Measurements from ENCODE around the gene PKNOX2.
"Not testable (repeated sequence)": the region's sequence is repeated elsewhere in the genome, so short reads cannot be mapped to it uniquely, and the experiment has no call there.

The PKNOX2 gene

DNA sequence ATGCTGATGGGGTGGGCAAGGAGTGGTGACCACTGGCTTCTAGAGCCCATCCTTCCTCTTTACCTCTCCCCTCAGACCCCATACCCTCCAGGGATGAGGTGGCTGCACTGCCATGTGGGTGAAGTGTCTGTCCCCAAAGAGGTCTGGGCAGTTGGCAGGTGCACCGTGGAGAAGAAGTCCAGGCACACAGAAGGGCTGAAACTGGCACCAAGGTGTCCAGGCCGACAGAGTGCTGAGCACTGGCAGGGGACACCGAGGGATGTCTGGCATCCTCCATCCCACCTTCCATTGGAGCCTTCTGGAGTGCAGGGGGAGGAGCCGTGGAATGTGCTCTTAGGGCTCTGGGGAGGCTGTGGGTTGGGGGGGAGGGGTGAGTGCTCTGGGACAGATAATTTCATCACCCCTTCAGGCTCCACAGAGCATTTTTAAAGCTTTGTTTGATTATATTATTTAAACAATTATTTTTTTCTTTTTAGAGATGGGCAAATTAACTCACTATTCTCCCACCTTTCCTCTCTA is 37.9 kb downstream of the PKNOX2 start:
- no peak for DNase-seq (ENCODE audit: low spot score)

DNA sequence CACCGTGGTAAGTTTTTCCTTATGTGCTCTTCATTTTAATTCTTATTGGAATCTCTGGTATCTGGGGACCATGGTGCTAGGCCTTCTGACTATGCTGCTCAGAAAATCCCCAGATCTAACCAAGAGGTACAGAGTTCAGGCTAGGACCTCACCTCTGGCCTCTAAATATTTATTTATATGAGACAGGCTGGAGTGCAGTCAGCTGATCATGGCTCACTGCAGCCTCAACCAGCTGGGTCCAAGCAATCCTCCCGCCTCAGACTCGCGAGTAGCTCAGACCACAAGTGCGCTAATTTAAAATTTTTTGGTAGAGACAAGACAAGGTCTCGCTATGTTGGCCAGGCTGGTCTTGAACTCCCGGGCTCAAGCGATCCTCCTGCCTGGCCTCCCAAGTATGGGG is 38.4 kb downstream of the PKNOX2 start:
- no peak for DNase-seq (ENCODE audit: low spot score)

DNA sequence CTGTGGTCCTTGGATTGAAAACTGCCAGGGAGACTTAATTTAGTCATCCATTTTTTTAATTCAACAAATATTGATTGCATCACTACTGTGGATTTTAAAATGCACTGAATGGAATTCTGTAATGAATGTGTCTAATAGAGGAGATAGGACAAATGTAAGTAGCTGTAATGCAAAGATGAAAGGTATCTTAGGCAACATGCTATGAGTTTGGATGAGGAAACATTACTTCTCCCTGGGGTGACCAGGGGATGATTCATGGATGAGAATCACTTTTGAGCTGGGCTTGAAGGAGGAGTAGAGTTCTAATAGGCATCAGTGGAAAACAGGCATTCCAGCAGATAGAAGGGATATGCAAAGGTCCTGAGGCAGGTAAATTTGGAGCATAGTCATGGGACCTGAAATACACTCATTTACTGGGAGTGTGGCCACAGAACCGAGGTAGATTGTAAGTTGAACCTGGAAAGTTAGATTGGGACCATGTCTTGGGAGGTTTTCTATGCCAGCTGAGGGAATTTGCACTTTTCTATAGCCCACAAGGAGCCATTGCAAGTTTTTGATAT is 43.4 kb downstream of the PKNOX2 start:
- DNase-seq (ENCODE audit: low spot score), result no peak

DNA sequence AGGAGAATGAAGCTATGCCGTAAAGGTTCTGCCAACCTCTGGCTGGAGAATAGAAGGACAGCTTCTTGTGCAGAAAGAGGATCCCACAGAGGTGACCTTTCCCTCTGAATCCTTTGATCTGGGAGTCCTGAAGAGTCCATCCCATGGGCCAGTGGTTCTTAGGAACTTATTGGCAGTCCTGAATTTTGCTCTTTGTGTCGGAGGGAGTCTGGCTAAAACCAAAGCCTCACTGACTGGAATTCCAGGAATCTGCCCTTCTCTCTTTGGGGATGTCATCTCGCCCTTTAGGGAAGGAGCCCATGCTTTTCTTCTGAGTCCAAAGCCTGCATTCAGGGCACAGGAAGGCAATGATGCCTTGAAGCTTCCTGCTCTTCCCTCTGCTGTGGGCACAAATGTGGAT is 45.5 kb downstream of the PKNOX2 start:
- DNase-seq (ENCODE audit: low spot score), result no peak

DNA sequence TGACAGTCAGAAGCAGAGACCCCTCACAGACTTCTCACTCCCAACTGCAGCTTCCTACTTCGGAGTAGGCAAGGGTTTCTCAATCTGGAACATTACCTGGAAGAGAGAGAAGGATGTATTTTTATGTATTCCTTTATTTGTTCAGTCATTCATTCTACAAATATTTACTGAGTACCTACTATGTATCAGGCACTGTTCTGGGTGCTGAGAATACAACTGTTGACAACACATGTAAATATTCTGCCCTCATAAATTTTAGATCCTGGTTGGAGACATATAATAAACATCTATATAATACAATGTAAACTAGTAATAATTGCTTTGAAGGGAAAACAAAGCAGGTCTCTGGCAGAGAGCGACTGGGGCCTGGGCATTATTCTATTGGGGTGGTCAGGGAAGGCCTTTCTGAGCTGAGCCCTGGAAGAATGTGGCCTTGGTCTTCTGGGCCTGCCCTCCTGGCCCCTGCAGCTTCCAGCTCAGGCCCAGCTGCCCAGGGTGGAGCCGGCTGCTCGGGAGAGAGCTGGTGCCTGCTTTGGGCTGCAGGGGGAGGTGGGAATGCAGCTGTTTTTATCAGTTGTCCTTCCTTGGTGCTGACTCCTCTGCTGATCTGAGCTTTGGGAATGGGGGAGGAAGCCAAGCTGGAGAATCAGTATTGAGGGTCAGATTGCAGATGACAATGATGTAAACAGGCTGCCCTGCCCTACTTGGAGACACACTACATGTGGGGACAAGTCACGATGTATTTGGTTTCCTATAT is 46.8 kb downstream of the PKNOX2 start:
- no peak for DNase-seq (ENCODE audit: low spot score)

DNA sequence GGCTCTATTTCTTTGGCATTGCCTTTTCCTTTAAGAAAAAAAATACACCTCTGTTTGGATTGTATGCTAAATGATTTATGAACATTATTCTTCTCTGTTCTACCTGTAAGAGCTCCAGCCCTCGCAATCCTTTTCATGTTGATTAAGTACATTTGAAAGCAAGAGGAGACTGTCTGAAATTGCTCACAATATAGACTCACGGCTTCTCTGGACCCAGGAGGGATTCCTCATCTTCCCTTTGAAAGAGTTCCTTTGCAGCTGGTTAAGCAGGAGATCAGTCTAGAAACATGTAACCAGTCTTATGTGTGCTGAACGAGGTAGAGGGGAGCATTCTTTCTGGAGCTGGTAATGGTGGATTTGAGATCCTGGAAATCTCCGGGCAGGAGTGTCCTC is 47.4 kb downstream of the PKNOX2 start:
- DNase-seq (ENCODE audit: low spot score), result no peak

DNA sequence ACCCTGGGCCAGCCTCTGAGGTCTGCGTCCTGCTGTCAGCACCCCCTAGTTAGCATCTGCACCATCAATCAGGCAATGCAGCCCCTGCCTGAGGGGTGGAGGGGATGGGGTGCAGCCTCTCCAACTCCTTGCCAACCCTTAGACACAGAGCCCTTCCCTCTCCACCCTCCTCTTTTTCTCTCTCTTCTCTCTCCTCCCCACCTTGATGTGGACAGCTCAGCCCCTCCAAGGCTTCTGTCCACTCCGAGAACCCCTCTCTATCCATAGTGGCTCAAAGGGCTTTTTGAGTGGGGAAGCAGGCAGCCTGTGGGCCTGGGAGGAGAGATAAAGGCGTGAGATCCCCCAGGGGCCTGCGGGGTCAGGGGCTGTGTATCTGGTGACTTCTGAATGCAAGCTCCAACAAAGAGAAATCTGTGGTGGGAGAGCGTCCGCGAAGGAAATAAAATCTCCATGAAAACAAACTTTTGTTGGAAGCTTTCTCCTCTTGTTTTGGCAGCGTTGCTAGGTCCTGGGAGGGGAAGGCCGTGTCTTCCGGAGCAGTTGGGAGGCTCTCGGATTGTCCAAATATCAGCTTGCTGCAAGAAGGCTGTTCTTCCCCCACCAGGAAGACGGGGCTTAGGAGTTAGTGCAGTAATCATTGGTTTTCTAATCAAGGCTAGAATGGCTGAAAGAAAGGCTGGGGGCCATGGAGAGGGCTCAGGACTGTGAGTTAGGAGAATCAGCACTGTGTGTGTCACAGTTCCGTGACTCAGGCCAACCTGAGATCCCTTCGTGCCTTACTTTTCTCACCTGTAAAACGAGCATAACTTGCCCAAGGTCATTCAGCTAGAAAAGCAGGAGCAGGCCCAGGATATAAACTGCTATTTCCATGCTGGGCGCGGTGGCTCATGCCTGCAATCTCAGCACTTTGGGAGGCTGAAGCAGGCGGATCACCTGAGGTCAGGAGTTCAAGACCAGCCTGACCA is 50.3 kb downstream of the PKNOX2 start:
- no peak for DNase-seq (ENCODE audit: low spot score)

DNA sequence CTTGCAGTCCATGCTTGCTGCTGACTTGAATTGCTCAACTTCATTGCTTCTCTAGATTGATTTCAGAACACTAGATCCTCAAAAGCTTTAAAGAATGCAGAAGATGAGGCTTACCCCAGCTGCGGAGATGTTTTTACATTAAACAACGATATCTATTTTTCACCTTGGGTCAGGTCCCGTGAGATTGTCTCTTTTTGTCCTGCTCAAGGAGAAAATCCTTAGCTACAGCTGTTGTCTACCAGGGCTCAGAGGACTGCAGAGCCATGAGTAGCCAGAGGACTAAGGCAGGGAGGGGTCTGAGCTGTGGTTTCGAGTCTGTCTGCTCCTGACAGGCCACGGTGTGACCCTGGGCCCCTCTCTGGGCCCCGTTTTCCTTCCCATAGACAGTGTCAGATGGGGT is 51.4 kb downstream of the PKNOX2 start:
- no peak for DNase-seq (ENCODE audit: low spot score)

DNA sequence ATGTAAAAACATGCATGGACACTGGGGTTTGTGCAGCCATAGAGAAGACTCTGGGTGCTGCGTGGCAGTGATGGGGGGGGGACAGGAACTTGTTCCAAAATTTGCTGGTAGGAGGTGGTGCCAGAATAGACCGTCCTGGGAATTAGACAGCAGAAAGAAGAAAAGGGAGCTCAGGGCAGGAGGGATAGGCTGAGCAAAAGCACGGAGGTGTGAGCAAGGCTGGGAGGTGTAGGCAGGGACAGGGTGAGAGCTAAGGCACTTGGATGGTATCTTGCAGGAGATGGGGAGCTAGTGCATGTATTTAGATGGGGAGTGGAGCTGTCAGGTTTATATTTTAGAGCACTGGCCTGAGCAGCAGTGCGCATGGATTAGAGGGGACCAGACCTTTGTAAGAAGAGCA is 53.8 kb downstream of the PKNOX2 start:
- no peak for DNase-seq (ENCODE audit: low spot score)

DNA sequence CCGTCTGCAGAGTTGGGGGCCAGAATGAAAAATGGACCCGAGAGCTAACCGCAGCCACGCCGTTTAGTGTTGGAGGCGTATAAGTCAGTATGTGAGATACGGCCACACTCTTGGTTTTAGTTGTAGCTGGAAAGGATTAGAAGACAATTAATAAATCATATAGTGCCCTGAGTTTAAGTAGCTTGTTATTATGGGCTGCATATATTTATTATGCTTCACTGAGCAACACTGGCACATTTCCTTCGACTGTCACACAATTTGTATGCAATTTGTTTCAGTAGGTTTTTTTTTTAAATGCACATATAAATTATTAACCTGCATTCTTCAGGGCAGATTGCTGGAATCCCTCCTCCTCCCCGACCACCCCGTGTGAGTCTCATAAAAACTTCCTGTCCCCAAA is 56.9 kb downstream of the PKNOX2 start:
- DNase-seq (ENCODE audit: low spot score), result no peak

DNA sequence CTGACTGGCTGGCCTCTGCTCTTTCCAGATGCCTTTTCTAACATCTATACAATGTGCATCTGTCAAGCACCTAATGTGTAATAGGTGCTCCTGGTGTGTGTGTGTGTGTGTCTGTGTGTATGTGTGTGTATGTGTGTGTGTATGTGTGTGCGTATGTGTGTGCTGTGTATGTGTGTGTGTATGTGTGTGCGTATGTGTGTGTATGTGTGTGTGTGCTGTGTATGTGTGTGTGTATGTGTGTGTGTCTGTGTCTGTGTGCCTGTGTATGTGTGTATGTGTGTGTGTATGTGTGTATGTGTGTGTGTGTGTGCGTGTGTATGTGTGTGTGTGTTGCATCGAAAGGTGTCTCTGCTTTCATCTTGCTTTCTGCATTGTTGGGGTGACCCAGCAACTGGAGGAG is 57.9 kb downstream of the PKNOX2 start:
- no peak for DNase-seq (ENCODE audit: low spot score)

DNA sequence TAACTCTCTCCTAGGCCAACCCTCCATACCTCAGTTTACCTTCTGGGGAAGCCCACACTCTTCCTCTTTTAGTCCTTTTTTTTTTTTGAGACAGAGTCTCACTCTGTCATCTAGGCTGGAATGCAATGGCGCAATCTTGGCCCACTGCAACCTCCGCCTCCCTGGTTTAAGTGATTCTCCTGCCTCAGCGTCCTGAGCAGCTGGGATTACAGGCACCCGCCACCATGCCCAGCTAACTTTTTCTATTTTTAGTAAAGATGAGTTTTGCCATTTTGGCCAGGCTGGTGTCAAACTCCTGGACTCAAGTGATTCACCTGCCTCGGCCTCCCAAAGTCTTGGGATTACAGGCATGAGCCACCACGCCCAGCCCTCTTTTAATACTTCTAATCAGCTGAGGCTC is 58.6 kb downstream of the PKNOX2 start:
- DNase-seq (ENCODE audit: low spot score), result not testable (repeated sequence)

DNA sequence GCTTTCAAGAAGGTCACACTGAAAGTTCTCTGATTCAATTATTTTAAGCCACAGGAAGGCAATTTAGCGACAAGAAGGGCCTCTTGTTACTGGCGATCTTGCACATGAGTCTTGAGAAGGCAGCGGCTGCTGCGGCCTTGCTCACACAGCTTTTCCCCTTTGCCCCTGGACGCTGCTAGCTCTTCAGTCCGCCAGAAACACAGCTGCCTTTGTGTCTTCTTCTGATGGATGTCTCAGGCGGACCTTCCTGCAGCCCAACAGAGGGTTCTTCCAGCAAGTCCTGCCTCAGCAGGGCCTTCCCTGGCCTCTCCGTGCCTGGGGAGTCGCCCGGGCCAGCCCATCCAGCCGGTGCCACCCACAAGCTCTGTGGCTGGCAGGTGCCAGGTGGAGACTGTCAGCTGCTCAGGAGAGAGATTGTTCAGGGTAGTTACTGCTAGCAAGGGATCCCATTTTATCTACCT is 59.4 kb downstream of the PKNOX2 start:
- peak; percentile 16 for DNase-seq (ENCODE audit: low spot score)

DNA sequence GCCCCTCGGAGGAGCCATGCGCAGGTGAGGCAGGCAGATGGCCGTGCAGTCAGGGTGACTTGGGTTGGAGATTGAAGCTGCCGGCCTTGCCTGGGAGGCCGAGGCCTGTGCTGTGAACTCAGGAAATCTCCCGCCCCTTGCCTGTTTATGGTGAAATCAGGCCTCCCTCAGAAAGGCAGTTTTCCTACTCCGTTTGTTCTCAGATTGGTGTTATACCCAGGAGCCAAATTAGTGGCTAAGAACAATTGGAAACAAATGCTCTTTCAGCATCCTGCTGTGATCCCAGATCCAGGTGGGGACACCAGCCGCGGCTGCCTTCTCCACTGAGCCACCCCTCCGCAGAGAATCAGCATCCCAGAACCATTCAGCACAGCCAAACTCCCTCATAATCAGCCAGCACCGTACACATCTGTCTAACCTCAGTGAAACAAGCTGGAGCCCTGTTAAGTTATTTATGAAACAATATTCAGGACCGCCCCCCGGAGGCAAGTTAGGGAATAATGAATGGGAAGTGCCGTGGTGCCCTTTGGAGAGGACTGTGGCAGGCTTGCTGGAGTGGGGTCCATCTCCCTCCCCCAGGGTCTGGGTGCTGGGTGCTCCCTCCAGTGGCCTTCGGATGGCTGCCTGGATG is 60.0 kb downstream of the PKNOX2 start:
- peak; percentile 32 for DNase-seq (ENCODE audit: low spot score)

DNA sequence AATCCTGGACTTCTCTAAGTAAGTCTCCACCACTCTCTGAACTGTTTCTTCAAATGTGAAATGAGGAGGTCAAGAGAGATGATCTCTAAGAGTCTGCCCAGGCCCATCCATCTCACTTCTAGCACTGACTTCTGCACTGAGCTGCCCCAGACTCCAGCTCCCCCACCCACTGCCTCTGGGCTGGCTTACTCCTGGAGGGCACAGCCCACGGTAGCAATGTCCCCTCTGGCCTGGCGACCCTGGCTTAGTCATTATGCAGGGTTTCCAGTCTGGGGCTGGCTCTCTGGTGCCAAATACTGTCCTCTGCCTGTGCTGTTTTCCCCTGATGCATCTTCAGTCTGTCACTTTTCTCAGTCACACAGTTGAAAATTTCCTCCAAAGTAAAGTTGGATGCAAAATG is 60.9 kb downstream of the PKNOX2 start:
- no peak for DNase-seq (ENCODE audit: low spot score)

DNA sequence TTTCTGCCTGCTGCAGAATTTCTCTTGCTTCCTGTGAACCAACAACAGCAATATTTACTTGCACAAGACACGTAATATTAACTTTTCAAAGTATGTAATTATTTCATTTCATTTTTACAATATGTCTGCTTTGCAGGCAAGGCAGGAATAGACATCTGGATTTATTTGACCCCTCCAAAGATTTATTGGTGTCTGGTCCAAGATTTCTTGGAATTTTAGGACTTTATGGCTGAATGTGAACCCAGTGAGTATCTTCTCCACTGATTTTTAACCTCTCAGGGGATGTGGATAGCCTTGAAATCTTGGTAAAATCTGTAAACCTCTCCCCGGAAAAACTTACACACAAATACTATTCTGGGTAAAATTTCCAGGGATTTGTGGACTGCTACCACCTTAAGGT is 61.5 kb downstream of the PKNOX2 start:
- DNase-seq (ENCODE audit: low spot score), result no peak

DNA sequence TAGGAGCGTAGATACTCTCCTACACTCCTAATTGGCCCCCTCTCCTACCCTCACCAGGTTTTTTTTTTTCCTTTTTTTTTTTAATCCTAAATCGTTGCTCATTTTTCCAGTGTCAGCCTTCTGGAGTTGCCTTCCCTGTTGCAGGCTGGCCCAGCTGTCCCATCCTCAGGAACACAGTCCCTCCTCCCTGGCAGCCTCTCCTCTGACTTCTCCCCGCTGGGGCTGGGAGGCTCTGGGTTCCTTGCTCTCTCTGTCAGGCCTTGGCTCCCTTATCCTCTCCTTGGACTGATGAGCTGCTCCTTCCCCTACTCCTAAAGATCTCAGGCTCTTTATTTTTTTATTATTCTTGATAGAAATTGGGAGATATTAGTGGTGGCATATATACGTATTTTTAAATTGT is 62.2 kb downstream of the PKNOX2 start:
- DNase-seq (ENCODE audit: low spot score), result no peak

DNA sequence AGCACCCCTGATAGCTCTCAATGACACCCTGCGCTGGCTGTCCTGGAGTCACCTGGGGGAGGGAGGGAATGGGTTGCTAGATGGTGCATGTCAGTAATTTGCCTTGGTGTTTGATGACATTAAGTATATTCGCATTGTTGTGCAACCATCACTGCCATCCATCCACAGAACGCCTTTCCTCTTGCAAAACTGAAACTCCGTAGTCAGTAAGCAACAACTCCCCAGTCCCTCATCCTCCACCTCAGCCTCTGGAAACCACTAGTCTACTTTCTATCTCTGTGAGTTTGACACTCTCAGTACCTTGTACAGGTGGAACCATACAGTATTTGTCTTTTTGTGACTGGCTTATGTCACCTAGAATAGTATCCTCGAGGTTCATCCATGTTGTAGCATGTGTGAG is 62.6 kb downstream of the PKNOX2 start:
- DNase-seq (ENCODE audit: low spot score), result no peak

DNA sequence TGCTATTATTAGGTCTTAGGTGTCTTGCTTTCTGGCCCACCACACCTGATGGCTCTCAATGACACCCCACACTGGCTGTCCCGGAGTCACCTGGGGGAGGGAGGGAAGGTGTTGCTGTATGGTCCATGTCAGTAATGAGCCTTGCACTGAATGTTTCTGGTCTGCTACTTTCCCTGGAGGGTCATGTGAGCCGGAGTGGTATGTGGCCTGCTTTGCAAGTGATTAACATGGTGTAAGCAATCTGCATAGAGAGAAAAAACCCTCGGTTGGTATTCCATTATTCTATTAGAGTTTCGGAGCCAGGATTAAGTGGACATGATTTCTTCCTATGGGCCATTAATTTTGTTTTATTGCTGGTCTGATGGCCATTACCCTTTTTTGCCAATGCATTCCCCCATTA is 63.9 kb downstream of the PKNOX2 start:
- no peak for DNase-seq (ENCODE audit: low spot score)

DNA sequence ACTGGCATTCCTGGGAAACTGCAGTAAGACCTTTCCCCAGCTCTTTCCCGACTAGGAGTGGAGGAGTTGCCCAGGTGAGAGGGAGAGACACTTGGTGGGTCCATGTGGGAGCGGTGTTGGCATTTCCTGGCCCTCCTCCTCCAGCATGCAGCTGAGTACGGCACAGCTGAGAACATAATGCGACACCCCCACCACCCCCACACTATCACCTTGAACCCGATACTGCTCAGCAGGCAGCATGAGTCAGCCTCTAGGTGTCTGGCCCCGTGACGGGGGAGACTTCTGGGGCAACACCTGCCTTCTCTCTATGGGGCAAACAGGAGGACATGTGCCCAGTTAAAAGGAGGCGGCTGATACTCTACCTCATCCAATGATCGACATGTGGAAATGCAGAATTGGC is 64.4 kb downstream of the PKNOX2 start:
- DNase-seq (ENCODE audit: low spot score), result no peak

DNA sequence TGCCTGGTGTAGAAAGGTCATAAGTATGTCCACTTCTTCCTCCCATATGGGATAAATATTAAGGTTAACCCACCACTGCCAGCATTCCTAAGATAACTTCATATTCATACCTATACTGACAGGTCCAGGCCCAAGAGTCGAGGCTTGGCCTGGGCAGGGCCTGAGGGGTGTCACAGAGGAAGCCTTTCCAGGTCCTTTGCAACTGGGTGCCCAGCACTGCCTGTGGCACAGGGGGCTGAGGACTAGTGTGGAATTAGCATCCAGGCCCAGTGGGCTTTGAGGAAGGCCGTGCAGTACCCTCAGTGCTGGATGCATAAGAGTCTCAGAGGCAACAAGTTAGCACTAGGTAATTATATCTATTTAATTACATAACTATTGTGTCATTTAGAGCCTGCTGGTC is 65.4 kb downstream of the PKNOX2 start:
- no peak for DNase-seq (ENCODE audit: low spot score)

DNA sequence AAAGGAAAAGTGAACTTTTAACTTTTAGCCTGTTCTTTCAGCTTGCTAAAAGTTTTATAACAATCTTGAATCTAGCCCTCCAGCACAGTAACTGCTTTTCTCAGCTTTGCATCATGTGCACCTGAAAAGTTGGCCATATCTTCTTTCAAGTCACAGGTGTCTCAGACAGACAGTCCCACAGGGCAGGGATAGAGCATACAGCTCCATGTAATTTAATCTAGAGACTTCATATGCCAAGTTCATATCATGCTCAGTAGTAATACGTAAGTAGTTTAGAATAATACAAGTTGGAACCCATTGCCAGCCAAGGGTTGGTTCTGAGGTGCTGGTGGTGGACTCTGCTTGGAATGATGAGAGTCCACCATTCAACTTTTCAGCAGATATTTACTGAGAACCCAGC is 68.6 kb downstream of the PKNOX2 start:
- no peak for DNase-seq (ENCODE audit: low spot score)
